K562 (cell line): Measurements from ENCODE around the gene KMT5B.

ENCODE experiments used
- ARNT ChIP-seq, 2 experiments: fragments of 450-650 bp; IDR thresholded peaks; 2 replicates each; pipeline ENCODE4 v1.6.1; 2016; ENCODE audit warnings: mild to moderate bottlenecking in 1 of 2
- BCL6 ChIP-seq: fragments of 250-450 bp; sonication (Bioruptor Pico); IDR thresholded peaks from 2 replicates; pipeline ENCODE4 v1.4.0; 2020
- CEBPZ ChIP-seq: fragments of 150-350 bp; IDR thresholded peaks from 2 replicates; pipeline ENCODE4 v1.6.1; 2014; ENCODE audit warnings: low read depth, mild to moderate bottlenecking, low read length, borderline replicate concordance
- E2F1 ChIP-seq: sonication (generic); formaldehyde crosslinking; IDR thresholded peaks from 2 replicates; pipeline ENCODE4 v1.8.1; 2023; ENCODE audit warnings: mild to moderate bottlenecking, missing genetic modification reagents, moderate library complexity
- MAFG ChIP-seq: fragments of 450-650 bp; conservative IDR thresholded peaks from 2 replicates; pipeline ENCODE4 v1.6.1; 2016; ENCODE audit warnings: missing genetic modification characterization, missing compliant biosample characterization
- MED1 ChIP-seq: sonication (generic); formaldehyde crosslinking; IDR thresholded peaks from 2 replicates; pipeline ENCODE4 v1.8.1; 2023; ENCODE audit warnings: missing genetic modification reagents, borderline replicate concordance
- NCOA2 ChIP-seq, 2 experiments: fragments of 450-650 bp; IDR thresholded peaks; 2 replicates each; pipeline ENCODE4 v1.6.1; 2018; ENCODE audit warnings: mild to moderate bottlenecking in 2 of 2, moderate library complexity in 1 of 2; ENCODE audit not compliant: partially characterized antibody in 2 of 2
- NRF1 ChIP-seq, 2 experiments: fragments of 450-650 bp; IDR thresholded peaks in 1 of 2; conservative IDR thresholded peaks in 1 of 2; 2 replicates each; pipeline ENCODE4 v1.6.1; 2014; ENCODE audit warnings: mild to moderate bottlenecking in 2 of 2
- RBBP5 ChIP-seq: fragments of 200-600 bp; sonication (generic); IDR thresholded peaks from 2 replicates; pipeline ENCODE4 v1.6.1; 2012; ENCODE audit warnings: borderline replicate concordance, mild to moderate bottlenecking, low read length, control low read depth, inconsistent platforms; ENCODE audit not compliant: insufficient read depth, poor library complexity, severe bottlenecking
- SREBF2 ChIP-seq: sonication (generic); formaldehyde crosslinking; IDR thresholded peaks from 2 replicates; pipeline ENCODE4 v1.4.0; 2020; ENCODE audit warnings: mild to moderate bottlenecking, missing genetic modification reagents
- TF ChIP-seq, protein P1 (sequence below): sonication (generic); formaldehyde crosslinking; IDR thresholded peaks from 2 replicates; pipeline ENCODE4 v1.8.0; 2022; ENCODE audit warnings: mild to moderate bottlenecking, missing genetic modification reagents
- TF ChIP-seq, protein P2 (sequence below), 3 experiments: IDR thresholded peaks in 2 of 3; conservative IDR thresholded peaks in 1 of 3; 2 replicates each; pipeline ENCODE4 v1.5.1; 2011 to 2012; ENCODE audit warnings: low read length in 3 of 3, mild to moderate bottlenecking in 3 of 3, control low read depth in 2 of 3, improper control_type of control experiment in 1 of 3, inconsistent platforms in 1 of 3, low read depth in 1 of 3, mixed read lengths in 1 of 3, moderate library complexity in 1 of 3; ENCODE audit not compliant: insufficient read depth in 2 of 3

- no peak for TF ChIP-seq CEBPZ
- TF ChIP-seq MED1 (CRISPR knock-in tag): no peak
- no peak for TF ChIP-seq MAFG (tag)
- TF ChIP-seq, protein P1, sequence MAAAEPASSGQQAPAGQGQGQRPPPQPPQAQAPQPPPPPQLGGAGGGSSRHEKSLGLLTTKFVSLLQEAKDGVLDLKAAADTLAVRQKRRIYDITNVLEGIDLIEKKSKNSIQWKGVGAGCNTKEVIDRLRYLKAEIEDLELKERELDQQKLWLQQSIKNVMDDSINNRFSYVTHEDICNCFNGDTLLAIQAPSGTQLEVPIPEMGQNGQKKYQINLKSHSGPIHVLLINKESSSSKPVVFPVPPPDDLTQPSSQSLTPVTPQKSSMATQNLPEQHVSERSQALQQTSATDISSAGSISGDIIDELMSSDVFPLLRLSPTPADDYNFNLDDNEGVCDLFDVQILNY (CRISPR knock-in tag): no peak
- TF ChIP-seq RBBP5: peak; percentile 59
- TF ChIP-seq E2F1: peak; percentile 87
- TF ChIP-seq SREBF2 (CRISPR knock-in tag): no peak
- TF ChIP-seq, protein P2, sequence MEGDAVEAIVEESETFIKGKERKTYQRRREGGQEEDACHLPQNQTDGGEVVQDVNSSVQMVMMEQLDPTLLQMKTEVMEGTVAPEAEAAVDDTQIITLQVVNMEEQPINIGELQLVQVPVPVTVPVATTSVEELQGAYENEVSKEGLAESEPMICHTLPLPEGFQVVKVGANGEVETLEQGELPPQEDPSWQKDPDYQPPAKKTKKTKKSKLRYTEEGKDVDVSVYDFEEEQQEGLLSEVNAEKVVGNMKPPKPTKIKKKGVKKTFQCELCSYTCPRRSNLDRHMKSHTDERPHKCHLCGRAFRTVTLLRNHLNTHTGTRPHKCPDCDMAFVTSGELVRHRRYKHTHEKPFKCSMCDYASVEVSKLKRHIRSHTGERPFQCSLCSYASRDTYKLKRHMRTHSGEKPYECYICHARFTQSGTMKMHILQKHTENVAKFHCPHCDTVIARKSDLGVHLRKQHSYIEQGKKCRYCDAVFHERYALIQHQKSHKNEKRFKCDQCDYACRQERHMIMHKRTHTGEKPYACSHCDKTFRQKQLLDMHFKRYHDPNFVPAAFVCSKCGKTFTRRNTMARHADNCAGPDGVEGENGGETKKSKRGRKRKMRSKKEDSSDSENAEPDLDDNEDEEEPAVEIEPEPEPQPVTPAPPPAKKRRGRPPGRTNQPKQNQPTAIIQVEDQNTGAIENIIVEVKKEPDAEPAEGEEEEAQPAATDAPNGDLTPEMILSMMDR (IDR thresholded peaks at IDR 0.05 in 2 of 3, conservative IDR thresholded peaks at IDR 0.05 in 1 of 3; ENCODE audit: insufficient read depth in 2 of 3, low read depth in 1 of 3, low read length in 3 of 3): no peak
- no peak for TF ChIP-seq NCOA2 (IDR thresholded peaks at IDR 0.05; ENCODE audit: partially characterized antibody in 2 of 2)
- peak in 1 of 2 experiments; percentile 30; a peak in 2 of 4 replicates for TF ChIP-seq NRF1 (conservative IDR thresholded peaks at IDR 0.05 in 1 of 2, IDR thresholded peaks at IDR 0.05 in 1 of 2)
- TF ChIP-seq ARNT (IDR thresholded peaks at IDR 0.05): no peak
- TF ChIP-seq BCL6 (CRISPR knock-in tag): no peak
These were observed 568 bp upstream of the KMT5B start for GRCh38 chr11:68213555-68214172.
